Skeletal muscle cell (primary cell): ENCODE measurements around the gene VPS39.
A peak's percentile ranks its signal among the peaks of the same experiment; 100 is the strongest.

Experiments used
- DNase-seq: peaks from one replicate; pipeline ENCODE4 v3.0.0-alpha.2; 2010; ENCODE audit warnings: low read depth
- H3K4me3 ChIP-seq: 2 replicates; pipeline ENCODE4 v1.5.1; 2011; ENCODE audit warnings: low read depth, mild to moderate bottlenecking, control low read depth, low read length, moderate library complexity

Gene VPS39

DNA sequence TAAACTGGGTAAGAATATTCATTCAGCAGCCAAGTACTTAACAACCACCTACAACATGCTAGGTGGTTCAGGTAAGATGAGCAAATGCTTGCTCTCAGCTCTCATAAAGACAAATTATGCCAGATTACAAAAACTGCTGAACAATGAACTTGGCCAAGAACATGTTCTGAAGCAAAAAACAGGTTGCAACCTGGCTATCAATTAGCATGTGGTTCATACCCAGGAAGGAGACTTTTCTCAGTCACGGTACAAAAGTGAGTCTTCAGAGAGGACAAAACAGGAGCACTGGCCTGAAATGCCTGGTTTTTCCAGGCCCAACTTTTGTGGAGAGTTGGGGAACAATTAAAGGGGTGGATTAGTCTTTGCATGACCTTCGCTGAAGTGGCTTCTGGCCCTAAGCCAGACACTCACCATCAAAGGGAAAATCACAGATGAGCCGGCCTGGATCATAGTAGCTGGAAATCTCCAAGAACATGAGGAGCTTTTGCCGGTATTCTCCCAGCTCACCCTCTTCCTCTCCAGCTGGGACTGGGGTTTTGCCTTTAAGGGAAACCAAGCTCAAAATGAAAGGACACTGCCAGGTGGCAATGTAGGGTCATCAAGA, 44.1 kb downstream of the VPS39 start:
- H3K4me3 ChIP-seq = no peak overlapping the region
- no peak for DNase-seq

DNA sequence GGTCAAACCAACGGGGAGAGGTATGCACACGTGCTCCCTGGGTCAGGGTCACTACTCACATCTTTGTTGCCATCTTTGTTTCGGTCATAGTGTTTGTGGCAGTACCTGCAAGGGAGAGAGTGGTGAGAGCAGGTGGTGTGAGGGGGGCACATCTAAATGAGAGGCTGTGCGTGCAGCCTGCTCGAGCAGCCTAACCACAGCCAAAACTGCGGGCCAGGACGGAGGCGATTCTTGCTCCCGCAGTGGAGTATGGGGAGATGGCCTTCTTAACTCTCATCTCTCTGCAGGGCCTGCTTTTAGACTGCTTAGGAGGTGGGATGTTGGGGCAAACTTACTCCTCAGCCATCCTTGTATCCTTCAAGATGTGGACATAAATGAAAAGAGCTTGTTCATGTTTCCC, 44.8 kb downstream of the VPS39 start:
- no peak for DNase-seq
- H3K4me3 ChIP-seq = no peak overlapping the region

- no peak overlapping the region for H3K4me3 ChIP-seq
- no peak for DNase-seq
These were observed 48.0 kb downstream of the VPS39 start for GRCh38 chr15:42160136-42160535.

DNA sequence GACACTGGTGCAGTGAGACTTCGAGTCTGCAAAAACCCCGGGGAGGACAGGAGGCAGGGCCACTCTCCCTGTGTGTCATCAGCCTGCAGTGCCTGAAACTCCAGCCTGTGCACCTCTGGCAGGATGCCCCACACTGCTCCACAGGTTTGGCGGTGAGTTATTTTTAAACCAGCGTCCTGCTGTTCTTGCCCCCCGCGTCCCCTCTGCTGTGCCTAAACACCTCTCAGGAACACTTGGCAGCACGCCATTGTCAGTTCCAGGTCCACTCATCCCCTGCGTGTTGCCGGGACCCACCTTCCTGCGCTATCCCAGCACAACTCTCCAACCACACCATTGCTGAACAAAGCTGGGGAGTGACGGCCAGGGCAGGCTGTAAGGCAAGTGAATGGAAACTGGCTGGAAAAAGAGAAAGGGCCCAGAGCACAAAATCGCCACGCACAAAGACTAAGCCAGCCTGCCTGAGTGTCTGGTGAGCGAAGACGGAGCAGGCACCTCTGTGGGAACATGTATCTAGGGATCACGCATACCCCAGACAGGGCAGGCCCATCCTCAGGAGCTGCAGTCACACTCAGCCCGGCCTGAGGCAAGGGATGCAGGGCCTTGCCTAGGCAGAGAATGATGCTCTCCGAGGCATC, 48.6 kb downstream of the VPS39 start:
- no peak for DNase-seq
- no peak overlapping the region for H3K4me3 ChIP-seq

- H3K4me3 ChIP-seq = no peak overlapping the region
- no peak for DNase-seq
These were observed 49.2 kb downstream of the VPS39 start for GRCh38 chr15:42158941-42159340.

- DNase-seq = peak; percentile 24
- no peak overlapping the region for H3K4me3 ChIP-seq
These were observed 49.9 kb downstream of the VPS39 start for GRCh38 chr15:42157981-42158765.

- H3K4me3 ChIP-seq = no peak overlapping the region
- no peak for DNase-seq
These were observed 50.7 kb downstream of the VPS39 start for GRCh38 chr15:42157381-42157780.

DNA sequence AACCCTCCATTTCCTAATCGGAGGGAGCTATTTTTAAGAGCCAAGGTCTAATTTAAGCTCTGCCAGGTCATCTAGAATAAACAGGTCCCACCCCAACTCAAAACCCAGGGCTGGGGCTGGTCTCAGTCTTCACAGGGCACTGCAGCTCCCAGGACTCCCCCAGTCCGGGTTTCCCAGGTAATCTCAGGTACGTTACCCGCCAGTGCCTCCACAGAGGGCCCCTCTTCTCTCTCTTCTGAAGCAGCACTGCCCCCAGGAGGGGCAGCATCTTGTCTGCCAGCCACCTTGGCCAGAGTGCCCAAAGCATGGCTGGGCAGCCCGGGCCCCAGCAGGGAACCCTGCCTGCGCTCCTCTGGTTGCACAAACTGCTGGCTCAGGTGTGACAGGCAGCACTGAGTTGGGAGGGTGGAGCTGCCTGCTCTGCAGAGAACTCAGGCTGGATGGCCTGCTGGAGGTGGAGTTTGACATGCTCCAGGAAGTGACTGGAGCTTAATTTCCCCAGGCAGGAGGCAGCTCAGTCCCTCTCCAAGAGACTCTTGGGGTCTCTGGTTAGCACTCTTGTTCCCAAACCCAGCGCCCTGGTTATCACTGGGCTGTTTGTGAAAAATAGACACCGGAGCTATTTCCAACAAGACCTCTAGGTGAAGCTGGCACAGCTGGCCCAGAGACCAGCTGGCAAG, 51.7 kb downstream of the VPS39 start, which contains the start of gene PLA2G4F:
Gene PLA2G4F (minus strand): TSS at position 394 of the 680 bp plus-strand sequence. CDS start 87 bp downstream, at position 307.
- H3K4me3 ChIP-seq = no peak within 1 kb of the TSS
- DNase-seq = no peak

DNA sequence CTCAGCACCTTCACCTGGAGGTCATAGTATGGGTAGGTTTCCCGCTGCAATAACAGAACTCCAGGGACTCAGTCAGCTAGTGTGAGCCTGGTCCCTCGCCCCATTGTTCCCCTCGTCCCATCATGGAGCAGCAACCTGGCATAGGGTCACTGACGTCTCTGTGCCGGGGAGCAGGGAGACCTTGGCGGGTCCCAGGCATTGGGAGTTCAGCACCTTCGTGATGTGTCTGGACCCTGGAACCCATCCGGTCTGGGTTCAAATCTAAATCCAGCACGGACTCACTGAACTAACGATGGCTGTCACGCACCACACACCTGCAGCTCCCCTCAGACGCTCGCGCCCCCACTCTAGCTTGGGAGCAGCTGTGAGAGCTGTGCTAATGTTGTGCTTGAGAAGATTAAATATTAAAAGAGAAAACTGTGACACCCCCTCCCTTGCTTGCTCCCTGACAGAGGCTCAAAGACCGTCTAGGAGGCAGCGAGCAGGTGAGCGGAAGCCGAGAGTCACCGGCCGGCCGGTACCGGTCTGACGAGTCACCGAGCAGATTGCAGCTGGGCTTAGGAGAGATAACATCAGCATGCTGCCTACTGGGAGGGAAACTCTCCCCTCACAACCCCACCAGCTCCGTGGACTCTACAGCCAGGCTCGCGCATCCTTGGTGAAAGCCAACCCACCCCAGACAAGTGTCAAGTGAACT, 52.4 kb downstream of the VPS39 start:
- no peak for DNase-seq
- no peak overlapping the region for H3K4me3 ChIP-seq

GRCh38 chr15:42154956-42155355, 53.1 kb downstream of the VPS39 start:
- DNase-seq = no peak
- H3K4me3 ChIP-seq = no peak overlapping the region

GRCh38 chr15:42154212-42154941, 53.7 kb downstream of the VPS39 start:
- no peak for DNase-seq
- no peak overlapping the region for H3K4me3 ChIP-seq

DNA sequence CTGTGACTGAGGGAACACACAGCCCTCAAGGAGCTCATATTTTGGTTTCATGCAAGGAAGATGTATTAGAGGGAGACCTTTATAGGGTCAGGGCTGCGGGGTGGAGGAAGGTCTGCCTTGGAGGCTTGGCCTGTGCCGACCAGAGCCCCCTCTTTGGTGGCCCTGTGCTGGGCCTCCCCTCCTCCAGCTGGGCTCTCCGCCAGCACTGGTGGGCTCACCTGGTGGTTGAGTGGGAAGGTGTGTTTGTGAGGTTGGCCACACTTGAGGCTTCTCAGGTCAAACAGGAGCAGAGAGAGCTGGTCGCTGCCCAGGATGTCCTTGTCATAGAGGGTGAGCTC, 54.3 kb downstream of the VPS39 start:
- no peak overlapping the region for H3K4me3 ChIP-seq
- no peak for DNase-seq

GRCh38 chr15:42152921-42153698, 55.0 kb downstream of the VPS39 start:
- no peak for DNase-seq
- no peak overlapping the region for H3K4me3 ChIP-seq

- no peak overlapping the region for H3K4me3 ChIP-seq
- DNase-seq = no peak
These were observed 55.7 kb downstream of the VPS39 start for GRCh38 chr15:42152196-42152920.

DNA sequence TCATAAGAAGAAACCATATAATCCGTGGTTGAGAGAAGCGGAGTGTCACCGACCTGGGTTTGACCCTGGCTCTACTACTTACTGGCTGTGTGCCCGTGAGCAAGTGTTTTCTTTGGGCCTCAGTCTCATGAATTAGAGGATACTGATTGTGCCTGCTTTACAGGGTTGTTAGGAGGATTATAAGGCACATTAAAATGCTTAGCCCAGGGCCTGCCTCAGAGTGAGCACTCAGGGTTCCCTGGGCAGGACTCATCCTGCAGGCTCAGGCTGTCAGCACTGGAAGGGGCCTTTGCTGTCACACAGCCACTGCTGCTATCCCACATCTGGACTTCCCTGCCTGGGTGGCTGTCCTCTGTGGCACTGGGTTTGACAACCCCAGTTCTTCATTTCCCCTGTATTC, 56.4 kb downstream of the VPS39 start:
- no peak for DNase-seq
- H3K4me3 ChIP-seq = no peak overlapping the region

DNA sequence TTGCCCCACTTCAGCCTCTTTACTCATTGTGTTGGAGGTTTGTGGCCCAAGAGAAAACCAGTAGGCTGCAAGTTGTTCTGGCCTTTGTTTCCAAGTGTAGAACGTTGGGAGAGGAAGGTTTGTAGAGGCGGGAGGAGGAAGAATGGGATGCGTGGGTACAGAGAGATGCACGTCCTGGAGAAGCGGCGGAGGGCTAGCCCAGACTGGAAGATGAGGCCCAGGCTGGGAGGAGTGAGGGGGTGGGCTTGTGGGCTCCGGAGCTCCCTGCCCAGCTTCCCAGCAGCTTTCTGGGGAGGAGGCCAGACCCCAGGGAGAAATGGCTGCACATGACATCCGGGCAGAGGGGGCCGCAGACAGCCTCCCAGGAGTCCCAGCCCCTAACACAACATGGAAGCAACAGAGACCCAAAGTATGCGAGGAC, 57.0 kb downstream of the VPS39 start:
- DNase-seq = no peak

DNA sequence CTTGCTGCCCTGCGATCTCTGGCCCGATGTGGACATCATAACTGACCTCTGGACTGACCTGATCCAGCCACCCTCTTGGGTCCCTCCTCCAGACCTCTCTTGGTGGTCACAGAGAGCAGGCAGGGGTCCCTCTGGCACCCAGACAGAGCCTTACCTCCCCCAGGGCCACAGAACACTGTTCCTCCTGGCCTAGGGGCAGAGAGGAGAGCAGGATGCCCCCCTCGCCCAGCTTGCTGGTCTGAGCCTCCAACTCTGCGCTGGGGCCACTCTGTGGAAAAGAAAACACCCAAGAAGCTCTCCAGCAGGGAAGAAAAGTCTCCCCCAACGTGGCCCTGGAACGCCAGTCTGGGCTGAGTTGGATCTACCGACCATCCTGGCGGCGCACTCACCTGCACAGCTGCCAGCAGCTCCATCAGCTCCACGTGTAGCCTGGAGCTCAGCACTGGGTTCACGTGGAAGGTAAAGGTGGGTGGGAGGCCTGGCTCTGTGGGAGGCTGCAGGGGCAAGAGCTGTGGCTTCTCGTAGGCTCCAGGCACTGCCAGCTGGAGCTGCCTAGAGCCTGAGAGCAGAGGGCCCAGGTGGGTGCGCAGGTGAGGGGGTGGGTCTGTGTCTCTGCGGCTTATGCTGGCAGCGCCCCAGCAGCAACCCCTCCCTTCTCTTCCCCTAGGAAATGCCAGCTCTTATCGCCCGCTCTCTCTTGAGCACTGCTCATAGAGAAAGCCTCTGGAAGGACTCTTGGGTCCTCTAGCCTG, 57.7 kb downstream of the VPS39 start:
- no peak overlapping the region for H3K4me3 ChIP-seq
- no peak for DNase-seq

More for the DNA sequence above, 57.0 kb downstream of the VPS39 start:
- no peak overlapping the region for H3K4me3 ChIP-seq
